OCI-LY1 (cell line): ENCODE measurements around the gene DNAAF3.

Experiments
- EZH2 ChIP-seq: fragments of 200-600 bp; sonication (generic), shearing (Covaris generic); IDR thresholded peaks from 2 replicates; pipeline ENCODE4 v1.8.0; 2017; ENCODE audit warnings: borderline replicate concordance, mixed run types, mild to moderate bottlenecking, antibody characterized with exemption, low read length, moderate library complexity, mixed read lengths
- TF ChIP-seq, protein P1 (sequence below): fragments of 200-600 bp; sonication (generic), shearing (Covaris generic); IDR thresholded peaks from 2 replicates; pipeline ENCODE4 v1.5.1; 2017; ENCODE audit warnings: mild to moderate bottlenecking, antibody characterized with exemption, low read length, moderate library complexity, mixed read lengths

DNA sequence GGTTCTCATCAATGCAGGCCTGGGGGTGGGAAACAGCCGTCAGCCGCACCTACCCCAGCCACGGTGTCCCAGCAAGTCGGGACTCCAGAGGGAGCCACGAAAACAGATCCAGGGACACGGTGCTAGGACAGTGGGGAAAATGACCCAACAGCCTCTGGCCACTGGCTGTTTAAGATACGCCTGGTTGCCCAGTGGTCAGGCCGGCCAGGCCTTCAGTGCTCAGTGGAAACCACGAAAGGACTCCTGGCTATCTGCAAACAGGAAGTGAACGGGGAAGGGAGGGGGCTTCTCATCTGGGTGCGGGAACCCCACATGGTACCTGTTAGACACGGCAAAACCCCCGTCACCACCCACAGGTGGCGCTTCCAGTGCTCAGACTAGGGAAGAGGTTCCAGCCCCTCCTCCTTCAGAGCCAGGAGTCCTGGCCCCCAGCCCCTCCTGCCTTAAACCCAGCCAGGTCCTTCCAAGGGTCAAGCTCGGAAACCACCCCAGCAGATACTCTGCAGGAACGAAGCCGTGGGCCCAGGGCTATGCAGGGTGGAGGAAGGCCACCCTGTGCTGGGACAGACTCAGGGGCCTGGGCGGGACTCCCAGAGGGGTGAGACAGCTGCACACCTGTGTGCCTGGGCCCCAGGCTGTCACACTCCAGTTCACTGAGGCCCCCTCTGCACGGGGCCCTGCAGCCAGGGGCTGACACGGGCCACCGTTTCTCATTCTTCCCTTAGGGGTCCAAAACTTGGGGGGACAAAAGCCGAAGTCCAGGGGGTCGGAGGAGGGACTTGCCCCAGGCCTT, 53.4 kb downstream of the DNAAF3 start:
- TF ChIP-seq, protein P1, sequence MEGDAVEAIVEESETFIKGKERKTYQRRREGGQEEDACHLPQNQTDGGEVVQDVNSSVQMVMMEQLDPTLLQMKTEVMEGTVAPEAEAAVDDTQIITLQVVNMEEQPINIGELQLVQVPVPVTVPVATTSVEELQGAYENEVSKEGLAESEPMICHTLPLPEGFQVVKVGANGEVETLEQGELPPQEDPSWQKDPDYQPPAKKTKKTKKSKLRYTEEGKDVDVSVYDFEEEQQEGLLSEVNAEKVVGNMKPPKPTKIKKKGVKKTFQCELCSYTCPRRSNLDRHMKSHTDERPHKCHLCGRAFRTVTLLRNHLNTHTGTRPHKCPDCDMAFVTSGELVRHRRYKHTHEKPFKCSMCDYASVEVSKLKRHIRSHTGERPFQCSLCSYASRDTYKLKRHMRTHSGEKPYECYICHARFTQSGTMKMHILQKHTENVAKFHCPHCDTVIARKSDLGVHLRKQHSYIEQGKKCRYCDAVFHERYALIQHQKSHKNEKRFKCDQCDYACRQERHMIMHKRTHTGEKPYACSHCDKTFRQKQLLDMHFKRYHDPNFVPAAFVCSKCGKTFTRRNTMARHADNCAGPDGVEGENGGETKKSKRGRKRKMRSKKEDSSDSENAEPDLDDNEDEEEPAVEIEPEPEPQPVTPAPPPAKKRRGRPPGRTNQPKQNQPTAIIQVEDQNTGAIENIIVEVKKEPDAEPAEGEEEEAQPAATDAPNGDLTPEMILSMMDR, result peak; percentile 59
- TF ChIP-seq EZH2, result no peak
